Mesenchymal stem cell (in vitro differentiated cells and primary cell): Measurements from ENCODE around the gene TMEM204.

Source experiments
- DNase-seq: peaks from one replicate; pipeline ENCODE4 v3.0.0-alpha.2; 2013
- H2AFZ ChIP-seq: one replicate; pipeline ENCODE4 v1.6.1; 2013; ENCODE audit warnings: low read depth, mild to moderate bottlenecking, control low read depth, inconsistent platforms, low read length, moderate library complexity
- H2AK5ac ChIP-seq: 2 replicates; pipeline ENCODE4 v1.6.1; 2013; ENCODE audit warnings: low read length, moderate library complexity, mild to moderate bottlenecking, inconsistent platforms; ENCODE audit not compliant: severe bottlenecking
- H2BK120ac ChIP-seq: one replicate; pipeline ENCODE4 v1.6.1; 2013; ENCODE audit warnings: low read depth, mild to moderate bottlenecking, inconsistent platforms, low read length, moderate library complexity
- H2BK12ac ChIP-seq, 2 experiments: one replicate each; pipeline ENCODE4 v1.6.1; 2013; ENCODE audit warnings: inconsistent platforms in 2 of 2, low read length in 2 of 2, mild to moderate bottlenecking in 2 of 2, moderate library complexity in 2 of 2, control low read depth in 1 of 2
- H2BK15ac ChIP-seq: one replicate; pipeline ENCODE4 v1.6.1; 2013; ENCODE audit warnings: mild to moderate bottlenecking, low read depth, inconsistent platforms; ENCODE audit not compliant: poor library complexity, severe bottlenecking
- H2BK5ac ChIP-seq: 2 replicates; pipeline ENCODE4 v1.6.1; 2013; ENCODE audit warnings: low read depth, mild to moderate bottlenecking, low read length, control low read depth, inconsistent platforms; ENCODE audit not compliant: poor library complexity, severe bottlenecking
- H3K14ac ChIP-seq, 2 experiments: one replicate each; pipeline ENCODE4 v1.6.1; 2013; ENCODE audit warnings: inconsistent platforms in 2 of 2, low read length in 2 of 2, control low read depth in 1 of 2, mild to moderate bottlenecking in 1 of 2, moderate library complexity in 1 of 2
- H3K18ac ChIP-seq, 2 experiments: one replicate each; pipeline ENCODE4 v1.6.1; 2013; ENCODE audit warnings: inconsistent platforms in 2 of 2, low read length in 2 of 2, control low read depth in 1 of 2, low read depth in 1 of 2, mild to moderate bottlenecking in 1 of 2
- H3K23ac ChIP-seq, 2 experiments: one replicate each; pipeline ENCODE4 v1.6.1; 2013; ENCODE audit warnings: inconsistent platforms in 2 of 2, low read length in 2 of 2, mild to moderate bottlenecking in 2 of 2, moderate library complexity in 2 of 2, control low read depth in 1 of 2
- H3K27ac ChIP-seq: 2 replicates; pipeline ENCODE4 v1.5.1; 2013; ENCODE audit warnings: mild to moderate bottlenecking, moderate library complexity, low read length, control low read depth, inconsistent platforms; ENCODE audit not compliant: poor library complexity, severe bottlenecking
- H3K27me3 ChIP-seq, 2 experiments: 2 replicates each; pipeline versions ENCODE4 v1.6.1 to v1.7.0; 2013; ENCODE audit warnings: low read length in 2 of 2, mild to moderate bottlenecking in 2 of 2, moderate library complexity in 2 of 2, control low read depth in 1 of 2, inconsistent platforms in 1 of 2; ENCODE audit not compliant: control insufficient read depth in 1 of 2, insufficient read depth in 1 of 2
- H3K36me3 ChIP-seq, 2 experiments: 2 replicates each; pipeline versions ENCODE4 v1.6.1 to v1.7.0; 2013; ENCODE audit warnings: low read length in 2 of 2, control low read depth in 1 of 2, inconsistent platforms in 1 of 2, low read depth in 1 of 2, mild to moderate bottlenecking in 1 of 2; ENCODE audit not compliant: insufficient read depth in 2 of 2, control insufficient read depth in 1 of 2
- H3K4ac ChIP-seq, 2 experiments: one replicate each; pipeline ENCODE4 v1.6.1; 2013; ENCODE audit warnings: inconsistent platforms in 2 of 2, low read length in 2 of 2, mild to moderate bottlenecking in 2 of 2, moderate library complexity in 2 of 2, control low read depth in 1 of 2, low read depth in 1 of 2
- H3K4me1 ChIP-seq: 2 replicates; pipeline ENCODE4 v1.6.1; 2013; ENCODE audit warnings: low read depth, low read length, control low read depth; ENCODE audit not compliant: control insufficient read depth, insufficient read depth
- H3K4me2 ChIP-seq: 2 replicates; pipeline ENCODE4 v1.6.1; 2013; ENCODE audit warnings: low read length, mild to moderate bottlenecking, inconsistent platforms; ENCODE audit not compliant: poor library complexity, severe bottlenecking
- H3K4me3 ChIP-seq, 2 experiments: 2 replicates each; pipeline versions ENCODE4 v1.5.1 to v1.7.0; 2013; ENCODE audit warnings: low read length in 2 of 2, mild to moderate bottlenecking in 2 of 2, control low read depth in 1 of 2, low read depth in 1 of 2; ENCODE audit not compliant: insufficient read depth in 1 of 2
- H3K79me1 ChIP-seq: replicated peaks from 2 replicates; pipeline ENCODE4 v1.6.1; 2013; ENCODE audit warnings: mild to moderate bottlenecking, control low read depth, low read length, inconsistent platforms; ENCODE audit not compliant: poor library complexity, severe bottlenecking
- H3K9ac ChIP-seq: 2 replicates; pipeline ENCODE4 v1.7.0; 2013; ENCODE audit warnings: mild to moderate bottlenecking, low read length, moderate library complexity
- H3K9me3 ChIP-seq: 2 replicates; pipeline ENCODE4 v1.7.0; 2013; ENCODE audit warnings: mild to moderate bottlenecking, low read length; ENCODE audit not compliant: control insufficient read depth
- H4K8ac ChIP-seq: one replicate; pipeline ENCODE4 v1.6.1; 2013; ENCODE audit warnings: inconsistent platforms, mild to moderate bottlenecking, low read length, moderate library complexity
- H4K91ac ChIP-seq: one replicate; pipeline ENCODE4 v1.6.1; 2013; ENCODE audit warnings: mild to moderate bottlenecking, low read length, inconsistent platforms
- WGBS: methylation state at CpG from one replicate; pipeline ENCODE4 v1.1.7; 2013; ENCODE audit warnings: mixed read lengths; 5-methylcytosine and 5-hydroxymethylcytosine counted together

Gene TMEM204

GRCh38 chr16:1580956-1581355, 47.5 kb downstream of the TMEM204 start:
- H2AFZ ChIP-seq, result no peak overlapping the region
- H3K27ac ChIP-seq, result no peak overlapping the region
- H2BK15ac ChIP-seq, result no peak overlapping the region
- no peaks in the 10 kb centered on the region for H3K27me3 ChIP-seq
- H3K4me2 ChIP-seq, result no peak overlapping the region
- WGBS, result 100% methylated on average over 6 of the region's 6 CpGs
- H3K79me1 ChIP-seq, result no peaks in the 10 kb centered on the region
- no peak overlapping the region for H4K91ac ChIP-seq
- H3K4me3 ChIP-seq, result no peak overlapping the region
- H3K9me3 ChIP-seq, result no peaks in the 10 kb centered on the region
- H3K23ac ChIP-seq, result no peak overlapping the region
- H2AK5ac ChIP-seq, result no peak overlapping the region
- H2BK12ac ChIP-seq, result no peak overlapping the region
- no peak overlapping the region for H4K8ac ChIP-seq
- no peak overlapping the region for H2BK5ac ChIP-seq
- no peak overlapping the region for H3K9ac ChIP-seq
- no peak overlapping the region for H2BK120ac ChIP-seq
- H3K14ac ChIP-seq, result no peak overlapping the region
- peak overlapping the region in 1 of 2 experiments; percentile 51 for H3K4ac ChIP-seq
- H3K18ac ChIP-seq, result no peak overlapping the region
- H3K36me3 ChIP-seq, result peaks cover 61 to 81% of the 10 kb centered on the region in 2 experiments
- no peak for DNase-seq
- H3K4me1 ChIP-seq, result no peaks in the 10 kb centered on the region

DNA sequence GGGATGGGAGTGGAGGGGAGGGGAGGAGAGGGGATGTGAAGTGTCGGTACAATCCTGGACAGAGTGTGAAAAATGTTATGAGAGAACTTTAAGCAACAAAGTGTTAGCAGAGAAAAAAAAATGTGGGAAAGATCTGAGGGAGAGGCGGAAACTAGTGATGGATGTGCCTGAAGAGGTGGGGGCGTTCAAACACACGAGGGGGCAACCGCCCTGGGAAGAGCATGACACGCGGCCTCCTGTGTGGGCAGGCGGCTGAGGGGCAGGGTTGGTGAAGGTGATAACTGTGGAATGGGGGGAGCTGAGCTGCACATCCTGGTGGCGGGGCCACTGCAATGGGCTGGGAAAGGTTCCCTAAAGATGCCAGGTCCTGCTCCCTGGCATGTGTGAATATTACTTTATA, 48.3 kb downstream of the TMEM204 start:
- no peak overlapping the region for H2BK5ac ChIP-seq
- H3K4me1 ChIP-seq, result no peaks in the 10 kb centered on the region
- H3K36me3 ChIP-seq, result peaks cover 67 to 85% of the 10 kb centered on the region in 2 experiments
- no peak overlapping the region for H3K4ac ChIP-seq
- no peak overlapping the region for H3K23ac ChIP-seq
- no peak overlapping the region for H4K91ac ChIP-seq
- DNase-seq, result no peak
- H2BK15ac ChIP-seq, result no peak overlapping the region
- WGBS, result 94% methylated on average over 9 of the region's 9 CpGs
- H3K14ac ChIP-seq, result no peak overlapping the region
- no peak overlapping the region for H3K9ac ChIP-seq
- H3K9me3 ChIP-seq, result no peaks in the 10 kb centered on the region
- H3K4me3 ChIP-seq, result no peak overlapping the region
- H3K4me2 ChIP-seq, result no peak overlapping the region
- no peaks in the 10 kb centered on the region for H3K27me3 ChIP-seq
- H3K79me1 ChIP-seq, result no peaks in the 10 kb centered on the region
- H4K8ac ChIP-seq, result no peak overlapping the region
- H2AK5ac ChIP-seq, result no peak overlapping the region
- no peak overlapping the region for H2BK12ac ChIP-seq
- H2AFZ ChIP-seq, result no peak overlapping the region
- no peak overlapping the region for H3K18ac ChIP-seq
- H2BK120ac ChIP-seq, result no peak overlapping the region
- no peak overlapping the region for H3K27ac ChIP-seq

DNA sequence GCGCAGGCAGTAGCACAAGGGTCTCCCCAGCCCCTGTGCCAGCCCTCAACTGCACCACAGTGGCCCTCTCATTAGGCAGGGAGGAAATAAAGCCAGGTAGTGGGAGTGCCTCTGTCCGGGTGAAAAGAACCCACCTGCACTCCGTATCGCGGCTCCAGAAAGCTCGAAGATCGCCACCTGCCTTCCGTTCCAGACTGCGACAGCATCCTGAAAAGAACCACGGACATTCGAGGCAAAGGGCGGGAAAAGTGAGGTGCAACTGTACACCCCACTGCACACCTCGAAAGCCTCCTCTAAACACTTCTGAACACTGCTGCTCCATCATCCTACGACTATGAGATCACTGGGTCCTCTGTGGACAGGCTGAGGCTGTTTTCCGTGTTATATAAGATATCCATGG, 49.7 kb downstream of the TMEM204 start:
- Histone ChIP-seq H2BK15ac (no peak overlapping the region), H2AK5ac (no peak overlapping the region), H2AFZ (no peak overlapping the region), H2BK120ac (no peak overlapping the region), H2BK5ac (no peak overlapping the region), H3K4me2 (no peak overlapping the region), H4K8ac (no peak overlapping the region), H3K9me3 (no peaks in the 10 kb centered on the region), H3K9ac (no peak overlapping the region), H3K4ac (no peak overlapping the region), H3K18ac (no peak overlapping the region), H3K36me3 (peaks cover 69 to 86% of the 10 kb centered on the region in 2 experiments), H3K14ac (no peak overlapping the region), H3K27me3 (no peaks in the 10 kb centered on the region), H3K27ac (no peak overlapping the region), H3K4me1 (no peaks in the 10 kb centered on the region), H4K91ac (no peak overlapping the region), H3K79me1 (no peaks in the 10 kb centered on the region), H3K23ac (no peak overlapping the region), H3K4me3 (no peak overlapping the region), H2BK12ac (no peak overlapping the region)
- 96% methylated on average over 12 of the region's 15 CpGs for WGBS
- no peak for DNase-seq

- Histone ChIP-seq H3K14ac (no peak overlapping the region), H3K36me3 (peaks cover 72 to 84% of the 10 kb centered on the region in 2 experiments), H2BK120ac (no peak overlapping the region), H3K4ac (no peak overlapping the region), H2AK5ac (no peak overlapping the region), H3K4me2 (no peak overlapping the region), H2BK15ac (no peak overlapping the region), H3K9me3 (no peaks in the 10 kb centered on the region), H3K4me3 (no peak overlapping the region), H2BK5ac (no peak overlapping the region), H3K27ac (no peak overlapping the region), H4K8ac (no peak overlapping the region), H3K9ac (no peak overlapping the region), H3K27me3 (no peaks in the 10 kb centered on the region), H3K79me1 (peaks cover 2% of the 10 kb centered on the region), H4K91ac (no peak overlapping the region), H2BK12ac (no peak overlapping the region), H3K4me1 (no peaks in the 10 kb centered on the region), H3K23ac (no peak overlapping the region), H3K18ac (no peak overlapping the region), H2AFZ (no peak overlapping the region)
- no peak for DNase-seq
- WGBS, result 85% methylated on average over 6 of the region's 8 CpGs
Measured at GRCh38 chr16:1584926-1585484, 51.5 kb downstream of the TMEM204 start.
